H1 (cell line): ENCODE results near the gene COL5A1. TPM values are rescaled to one million over a fixed set of nuclear protein-coding genes. Genes with fewer than 3 reads are reported as not detected.

Experiments used
- CTCF ChIA-PET: fragments of 300-600 bp; sonication (Branson Sonifier 250); formaldehyde crosslinking; loops from one replicate; lab custom pipeline; 2021; ENCODE audit not compliant: partially characterized antibody; lab: Charles Lee
- POLR2A ChIA-PET: fragments of 300-600 bp; sonication (Branson Sonifier 250); formaldehyde crosslinking; loops from one replicate; lab custom pipeline; 2021; ENCODE audit warnings: inconsistent platforms; ENCODE audit not compliant: partially characterized antibody; lab: Charles Lee
- DNase-seq, 2 experiments: peaks; one replicate each; pipeline versions ENCODE4 v3.0.0 to v3.0.0-alpha.2; 2010 to 2022; ENCODE audit warnings: low spot score in 2 of 2, low read depth in 1 of 2, mixed read lengths in 1 of 2
- FAIRE-seq: peaks from 2 replicates; lab custom pipeline; 2011; peaks lifted over from hg19 to GRCh38; lab: Jason Lieb, UNC
- H2AFZ ChIP-seq: 2 replicates; pipeline ENCODE4 v1.8.1; 2012; ENCODE audit warnings: low read length, inconsistent platforms
- H2AK5ac ChIP-seq: 2 replicates; pipeline ENCODE4 v1.6.1; 2013; ENCODE audit warnings: low read depth, low read length
- H2BK120ac ChIP-seq: replicated peaks from 2 replicates; pipeline ENCODE3; 2013; ENCODE audit warnings: low read depth, low read length, inconsistent platforms
- H2BK12ac ChIP-seq: 2 replicates; pipeline ENCODE4 v1.6.1; 2013; ENCODE audit warnings: low read depth, low read length
- H2BK15ac ChIP-seq: 2 replicates; pipeline ENCODE4 v1.6.1; 2013; ENCODE audit warnings: low read length
- H2BK20ac ChIP-seq: 2 replicates; pipeline ENCODE4 v1.6.1; 2013; ENCODE audit warnings: low read length
- H2BK5ac ChIP-seq: 2 replicates; pipeline ENCODE4 v1.6.1; 2013; ENCODE audit warnings: low read depth, low read length
- H3K14ac ChIP-seq: 2 replicates; pipeline ENCODE4 v1.6.1; 2013; ENCODE audit warnings: inconsistent platforms; ENCODE audit not compliant: insufficient read length
- H3K18ac ChIP-seq: 2 replicates; pipeline ENCODE4 v1.6.1; 2013; ENCODE audit warnings: low read length; ENCODE audit errors: extremely low read depth
- H3K23ac ChIP-seq: 2 replicates; pipeline ENCODE4 v1.6.1; 2013; ENCODE audit warnings: inconsistent platforms; ENCODE audit not compliant: insufficient read length
- H3K23me2 ChIP-seq: 2 replicates; pipeline ENCODE4 v1.6.1; 2013; ENCODE audit warnings: low read depth, low read length
- H3K27ac ChIP-seq: 2 replicates; pipeline ENCODE4 v1.6.1; 2011; ENCODE audit warnings: low read depth, low read length, inconsistent platforms
- H3K27me3 ChIP-seq, 4 experiments: replicated peaks in 1 of 4; 1 replicate in 1 of 4; 2 replicates in 3 of 4; pipeline versions ENCODE4 v1.6.1 to v1.8.1; 2011 to 2013; ENCODE audit warnings: low read length in 3 of 4, mild to moderate bottlenecking in 3 of 4, inconsistent platforms in 2 of 4, mixed read lengths in 2 of 4, moderate library complexity in 1 of 4; ENCODE audit not compliant: control insufficient read depth in 3 of 4, insufficient read depth in 3 of 4; ENCODE audit errors: extremely low read depth in 1 of 4
- H3K36me3 ChIP-seq, 4 experiments: 2 replicates each; pipeline versions ENCODE4 v1.6.1 to v1.8.1; 2011 to 2013; ENCODE audit warnings: mild to moderate bottlenecking in 4 of 4, low read length in 3 of 4, moderate library complexity in 2 of 4, control low read depth in 1 of 4, inconsistent platforms in 1 of 4; ENCODE audit not compliant: insufficient read depth in 4 of 4, control insufficient read depth in 2 of 4
- H3K4ac ChIP-seq: replicated peaks from 2 replicates; pipeline ENCODE3; 2013; ENCODE audit warnings: low read length, low read depth, mixed read lengths, inconsistent platforms; ENCODE audit not compliant: insufficient read length
- H3K4me1 ChIP-seq, 4 experiments: replicated peaks in 1 of 4; 1 replicate in 1 of 4; 2 replicates in 3 of 4; pipeline versions ENCODE4 v1.6.1 to v1.8.1; 2011 to 2013; ENCODE audit warnings: low read length in 3 of 4, inconsistent platforms in 2 of 4, mixed read lengths in 1 of 4; ENCODE audit not compliant: insufficient read depth in 4 of 4, control insufficient read depth in 3 of 4
- H3K4me2 ChIP-seq, 2 experiments: 2 replicates each; pipeline versions ENCODE4 v1.6.1 to v1.8.1; 2011 to 2013; ENCODE audit warnings: low read depth in 2 of 2, low read length in 2 of 2, control low read depth in 1 of 2, inconsistent platforms in 1 of 2, mild to moderate bottlenecking in 1 of 2; ENCODE audit not compliant: insufficient read depth in 1 of 2
- H3K4me3 ChIP-seq, 4 experiments: fragments of 200-600, 300-600 bp in 1 of 4; sonication (generic), shearing (Covaris generic), sonication (Bioruptor Twin) in 1 of 4; 2 replicates each; pipeline versions ENCODE4 v1.5.1 to v1.8.1; 2011 to 2016; ENCODE audit warnings: low read length in 4 of 4, low read depth in 3 of 4, control low read depth in 2 of 4, inconsistent platforms in 2 of 4, mild to moderate bottlenecking in 2 of 4, mixed read lengths in 1 of 4, moderate library complexity in 1 of 4; ENCODE audit not compliant: insufficient read depth in 2 of 4; ENCODE audit errors: extremely low read depth in 1 of 4
- H3K56ac ChIP-seq: replicated peaks from 2 replicates; pipeline ENCODE3; 2013; ENCODE audit warnings: low read depth, mild to moderate bottlenecking, mixed read lengths, low read length, inconsistent platforms; ENCODE audit not compliant: insufficient read length
- H3K79me1 ChIP-seq: 2 replicates; pipeline ENCODE4 v1.6.1; 2013; ENCODE audit warnings: low read depth, low read length, control low read depth
- H3K79me2 ChIP-seq, 2 experiments: 2 replicates each; pipeline versions ENCODE4 v1.6.1 to v1.8.1; 2012 to 2013; ENCODE audit warnings: low read length in 2 of 2, mild to moderate bottlenecking in 2 of 2, inconsistent platforms in 1 of 2; ENCODE audit not compliant: insufficient read depth in 2 of 2, control insufficient read depth in 1 of 2
- H3K9ac ChIP-seq, 4 experiments: replicated peaks in 1 of 4; 1 replicate in 1 of 4; 2 replicates in 3 of 4; pipeline versions ENCODE4 v1.6.1 to v1.8.1; 2011 to 2013; ENCODE audit warnings: low read depth in 3 of 4, low read length in 3 of 4, control low read depth in 2 of 4, mild to moderate bottlenecking in 2 of 4, moderate library complexity in 2 of 4, inconsistent platforms in 1 of 4; ENCODE audit errors: extremely low read depth in 1 of 4
- H3K9me3 ChIP-seq, 2 experiments: 2 replicates each; pipeline versions ENCODE4 v1.6.1 to v1.8.1; 2012 to 2013; ENCODE audit warnings: mild to moderate bottlenecking in 2 of 2, moderate library complexity in 2 of 2, control low read depth in 1 of 2, inconsistent platforms in 1 of 2, low read depth in 1 of 2, low read length in 1 of 2, mixed read lengths in 1 of 2; ENCODE audit not compliant: insufficient read depth in 2 of 2
- H4K20me1 ChIP-seq, 2 experiments: replicated peaks in 1 of 2; 2 replicates each; pipeline versions ENCODE3 to v1.8.1; 2011 to 2013; ENCODE audit warnings: inconsistent platforms in 2 of 2, low read length in 2 of 2, mild to moderate bottlenecking in 1 of 2; ENCODE audit not compliant: insufficient read depth in 2 of 2, control insufficient read depth in 1 of 2
- H4K5ac ChIP-seq: 2 replicates; pipeline ENCODE4 v1.6.1; 2013; ENCODE audit warnings: low read length, low read depth, mixed read lengths, inconsistent platforms; ENCODE audit not compliant: insufficient read length
- H4K8ac ChIP-seq: 2 replicates; pipeline ENCODE4 v1.8.0; 2013; ENCODE audit warnings: mild to moderate bottlenecking, moderate library complexity, low read length, inconsistent platforms; ENCODE audit not compliant: insufficient read depth; ENCODE audit errors: extremely low read depth
- H4K91ac ChIP-seq: replicated peaks from 2 replicates; pipeline ENCODE3; 2013; ENCODE audit warnings: low read length, mixed read lengths, inconsistent platforms; ENCODE audit not compliant: insufficient read length
- BCL11A ChIP-seq, 2 experiments: IDR thresholded peaks; one replicate each; pipeline ENCODE4 v1.6.1; 2011; ENCODE audit warnings: low read depth in 2 of 2, low read length in 2 of 2, mild to moderate bottlenecking in 2 of 2
- CEBPB ChIP-seq: IDR thresholded peaks from 2 replicates; pipeline ENCODE4 v1.6.1; 2012; ENCODE audit warnings: low read depth, low read length
- SP2 ChIP-seq: IDR thresholded peaks from 2 replicates; pipeline ENCODE4 v1.6.1; 2012; ENCODE audit warnings: mild to moderate bottlenecking, low read length, inconsistent platforms
- WGBS, 2 experiments: shearing (Covaris generic) in 1 of 2; methylation state at CpG; one replicate each; pipeline versions ENCODE4 v1.1.6 to v1.1.7; 2013 to 2015; ENCODE audit warnings: low lambda C conversion rate in 2 of 2, mixed read lengths in 2 of 2, inconsistent platforms in 1 of 2, low coverage in 1 of 2, missing lambda C conversion rate in 1 of 2; ENCODE audit not compliant: insufficient replicate concordance in 2 of 2, insufficient coverage in 1 of 2, insufficient read length in 1 of 2; ENCODE audit errors: extremely low coverage in 1 of 2, missing lambda C conversion rate in 1 of 2; 5-methylcytosine and 5-hydroxymethylcytosine counted together
- polyA plus RNA-seq, 7 experiments: library from polyadenylated mRNA; depleted of rRNA in 3 of 7; stranded (reverse) in 5 of 7; unstranded in 2 of 7; fragments of >200 nt in 5 of 7; fragments of 200-250 nt in 2 of 7; gene quantifications; 1 replicate in 5 of 7; 2 replicates in 1 of 7; 4 replicates in 1 of 7; pipeline versions ENCODE4 v1.2.1 to v1.2.3, GENCODE V29; 2011 to 2013; ENCODE audit warnings: missing spikeins in 2 of 7, mixed read lengths in 2 of 7
- total RNA-seq: library from RNA; stranded (reverse); fragmentation: NEBNext Ultra II Directional; extraction: Animal tissue kit (Norgen Biotek cat#: 25700); gene quantifications from 2 replicates; pipeline ENCODE4 v1.2.1, GENCODE V29; 2021

COL5A1 gene
- total and polyA plus RNA-seq, 2 of the 8 experiments (the other 6 are each of a cell fraction or from before 2014, with no cell fraction given): 3.8 to 12.0 TPM

DNA sequence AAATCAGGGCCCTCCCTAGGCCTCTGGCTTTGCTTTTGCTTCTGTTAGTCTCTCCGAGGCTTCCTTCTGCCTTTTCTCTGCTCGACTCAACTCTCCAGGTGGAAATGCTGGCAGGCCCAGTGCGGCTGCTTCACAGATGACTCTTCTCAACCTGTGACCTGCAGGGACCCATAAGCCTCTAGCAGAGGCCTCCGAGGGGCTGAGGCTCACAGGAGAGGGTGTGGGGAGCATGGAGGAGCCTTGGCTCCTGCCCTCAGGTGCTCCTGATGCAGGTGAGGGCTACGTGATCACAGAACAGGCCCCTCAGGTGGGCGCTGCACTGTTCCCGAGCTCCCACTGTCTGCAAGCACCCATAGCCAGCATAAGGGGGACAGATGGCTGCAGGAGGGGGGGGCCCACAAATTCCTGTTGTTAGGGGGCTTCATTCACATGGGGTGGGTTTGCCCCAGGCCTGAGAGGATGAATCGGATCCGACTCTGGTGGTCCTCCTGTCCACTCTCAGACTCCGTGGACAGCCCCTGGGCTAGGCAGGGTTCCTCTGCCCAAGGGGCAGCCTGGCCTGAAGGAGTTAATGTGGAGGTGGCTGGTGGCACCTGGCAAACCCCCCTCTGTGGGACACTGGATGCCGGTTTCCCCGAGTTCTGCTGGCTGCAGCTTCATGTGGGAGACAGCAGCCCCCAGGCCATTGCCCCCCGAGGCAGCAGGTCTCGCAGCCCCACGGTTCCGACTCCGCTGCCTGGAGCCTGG, 228.1 kb downstream of the COL5A1 start:
- Histone ChIP-seq H3K36me3 (no peaks in the 10 kb centered on the region), H3K79me1 (no peaks in the 10 kb centered on the region), H3K4me3 (no peak overlapping the region), H4K91ac (no peak overlapping the region), H3K79me2 (no peaks in the 10 kb centered on the region), H2BK12ac (no peak overlapping the region), H2BK5ac (no peak overlapping the region), H4K5ac (no peak overlapping the region), H3K9ac (no peak overlapping the region), H2BK15ac (no peak overlapping the region), H2AK5ac (no peak overlapping the region), H4K8ac (no peak overlapping the region), H3K18ac (no peak overlapping the region), H3K4me2 (no peak overlapping the region), H2BK120ac (no peak overlapping the region), H3K14ac (no peak overlapping the region), H3K27ac (no peak overlapping the region), H2BK20ac (no peak overlapping the region), H2AFZ (no peak overlapping the region), H3K4me1 (no peaks in the 10 kb centered on the region), H3K27me3 (no peaks in the 10 kb centered on the region), H3K23me2 (no peaks in the 10 kb centered on the region), H4K20me1 (no peaks in the 10 kb centered on the region), H3K23ac (no peak overlapping the region), H3K56ac (no peak overlapping the region), H3K4ac (no peak overlapping the region), H3K9me3 (no peaks in the 10 kb centered on the region; a peak in 1 of 4 replicates)
- 93% methylated on average over 14 of the region's 17 CpGs; no CpG with 5 or more reads in 1 of the 2 experiments for WGBS, 2 experiments
- TF ChIP-seq CEBPB: no peak
- no peak for TF ChIP-seq SP2
- TF ChIP-seq BCL11A (IDR thresholded peaks at IDR 0.05; ENCODE audit: low read depth in 2 of 2, low read length in 2 of 2): no peak
- ChIA-PET CTCF (no interaction called here), POLR2A (no interaction called here)
- DNase-seq (no peak), FAIRE-seq (no peak)
